Nephron progenitor cell (in vitro differentiated cells): ENCODE results near the gene MED23.

Source experiments
- DNase-seq: peaks from one replicate; pipeline ENCODE4 v3.0.0; 2021
- H3K27ac Mint-ChIP-seq: 2 replicates; pipeline ENCODE4 v1.8.0; 2021; ENCODE audit warnings: mild to moderate bottlenecking, moderate library complexity, mixed read lengths
- H3K27me3 Mint-ChIP-seq: 2 replicates; pipeline ENCODE4 v1.8.0; 2021; ENCODE audit warnings: mild to moderate bottlenecking, low read depth, mixed read lengths; ENCODE audit not compliant: poor library complexity
- H3K36me3 Mint-ChIP-seq: 2 replicates; pipeline ENCODE4 v1.8.0; 2021; ENCODE audit warnings: low read depth, mixed read lengths
- H3K4me1 Mint-ChIP-seq: 2 replicates; pipeline ENCODE4 v1.8.0; 2021; ENCODE audit warnings: mixed read lengths
- H3K4me3 Mint-ChIP-seq: 2 replicates; pipeline ENCODE4 v1.8.0; 2021; ENCODE audit warnings: mild to moderate bottlenecking, moderate library complexity, mixed read lengths
- H3K9me3 Mint-ChIP-seq: 2 replicates; pipeline ENCODE4 v1.8.0; 2021; ENCODE audit warnings: mild to moderate bottlenecking, moderate library complexity, mixed read lengths
- TF ChIP-seq, protein P1 (sequence below): fragments of 200-600 bp; sonication (generic); IDR thresholded peaks from 2 replicates; pipeline ENCODE4 v1.5.0; 2021; ENCODE audit warnings: antibody characterized with exemption

Gene MED23

DNA sequence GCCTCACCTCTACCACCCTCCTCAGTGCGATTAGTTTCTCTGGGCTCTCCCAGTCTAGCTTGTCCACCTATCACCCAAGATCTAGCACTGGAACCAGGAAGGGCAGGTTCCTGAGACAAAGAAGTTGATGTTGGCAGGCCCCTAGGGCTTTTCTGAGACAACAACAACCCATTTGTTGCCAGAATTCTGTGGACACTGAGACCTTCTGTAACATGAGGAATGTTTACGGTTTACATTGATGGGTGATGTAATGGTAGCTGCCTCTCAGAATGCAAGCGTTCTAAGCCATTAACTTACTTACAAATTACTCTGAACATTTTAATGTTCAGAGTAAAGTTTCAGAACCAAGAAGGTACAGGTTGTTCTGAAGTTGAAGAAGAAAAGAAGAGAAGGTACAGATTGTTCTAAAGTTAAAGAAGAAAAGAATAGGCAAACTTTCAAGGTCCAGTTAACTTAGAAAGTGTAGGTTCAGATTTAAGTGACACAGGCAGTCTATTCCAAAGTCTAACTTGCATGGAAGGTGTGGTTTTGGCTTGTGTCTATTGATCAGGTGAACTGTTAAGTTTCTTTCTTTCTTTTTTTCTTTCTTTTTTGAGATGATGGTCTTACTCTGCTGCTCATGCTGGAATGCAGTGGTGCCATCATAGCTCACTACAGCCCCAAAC lies 3.7 kb upstream of the MED23 start:
- peak overlapping the region; percentile 17 for H3K27ac Mint-ChIP-seq
- no peak overlapping the region for H3K4me3 Mint-ChIP-seq
- peaks cover 43% of the 10 kb centered on the region for H3K4me1 Mint-ChIP-seq
- DNase-seq, result no peak
- peaks cover 7% of the 10 kb centered on the region for H3K27me3 Mint-ChIP-seq
- TF ChIP-seq, protein P1, sequence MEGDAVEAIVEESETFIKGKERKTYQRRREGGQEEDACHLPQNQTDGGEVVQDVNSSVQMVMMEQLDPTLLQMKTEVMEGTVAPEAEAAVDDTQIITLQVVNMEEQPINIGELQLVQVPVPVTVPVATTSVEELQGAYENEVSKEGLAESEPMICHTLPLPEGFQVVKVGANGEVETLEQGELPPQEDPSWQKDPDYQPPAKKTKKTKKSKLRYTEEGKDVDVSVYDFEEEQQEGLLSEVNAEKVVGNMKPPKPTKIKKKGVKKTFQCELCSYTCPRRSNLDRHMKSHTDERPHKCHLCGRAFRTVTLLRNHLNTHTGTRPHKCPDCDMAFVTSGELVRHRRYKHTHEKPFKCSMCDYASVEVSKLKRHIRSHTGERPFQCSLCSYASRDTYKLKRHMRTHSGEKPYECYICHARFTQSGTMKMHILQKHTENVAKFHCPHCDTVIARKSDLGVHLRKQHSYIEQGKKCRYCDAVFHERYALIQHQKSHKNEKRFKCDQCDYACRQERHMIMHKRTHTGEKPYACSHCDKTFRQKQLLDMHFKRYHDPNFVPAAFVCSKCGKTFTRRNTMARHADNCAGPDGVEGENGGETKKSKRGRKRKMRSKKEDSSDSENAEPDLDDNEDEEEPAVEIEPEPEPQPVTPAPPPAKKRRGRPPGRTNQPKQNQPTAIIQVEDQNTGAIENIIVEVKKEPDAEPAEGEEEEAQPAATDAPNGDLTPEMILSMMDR, result no peak
- no peaks in the 10 kb centered on the region for H3K36me3 Mint-ChIP-seq
- no peaks in the 10 kb centered on the region for H3K9me3 Mint-ChIP-seq

DNA sequence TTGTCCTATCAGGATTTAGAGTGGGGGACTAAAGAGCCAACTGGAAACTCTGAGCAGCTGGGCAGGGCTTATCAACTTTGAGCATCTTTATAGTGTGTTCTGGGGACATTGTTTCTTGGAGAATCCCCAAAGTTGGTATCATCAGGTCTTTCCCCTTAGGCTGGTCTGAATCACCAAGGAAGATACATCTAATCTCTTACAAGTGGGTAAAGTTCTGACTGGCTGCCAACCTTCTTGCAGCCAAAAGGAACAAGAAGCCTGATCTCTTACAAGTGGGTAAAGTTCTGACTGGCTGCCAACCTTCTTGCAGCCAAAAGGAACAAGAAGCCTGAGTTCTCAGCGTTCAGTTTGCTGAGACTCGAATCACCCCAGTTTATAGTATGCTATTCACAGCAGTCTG lies 1.6 kb upstream of the MED23 start:
- TF ChIP-seq, protein P1, result no peak
- Mint-ChIP-seq H3K9me3 (no peaks in the 10 kb centered on the region), H3K27ac (no peak overlapping the region), H3K36me3 (no peaks in the 10 kb centered on the region), H3K4me3 (no peak overlapping the region), H3K27me3 (peaks cover 7% of the 10 kb centered on the region), H3K4me1 (peaks cover 32% of the 10 kb centered on the region)
- no peak for DNase-seq

DNA sequence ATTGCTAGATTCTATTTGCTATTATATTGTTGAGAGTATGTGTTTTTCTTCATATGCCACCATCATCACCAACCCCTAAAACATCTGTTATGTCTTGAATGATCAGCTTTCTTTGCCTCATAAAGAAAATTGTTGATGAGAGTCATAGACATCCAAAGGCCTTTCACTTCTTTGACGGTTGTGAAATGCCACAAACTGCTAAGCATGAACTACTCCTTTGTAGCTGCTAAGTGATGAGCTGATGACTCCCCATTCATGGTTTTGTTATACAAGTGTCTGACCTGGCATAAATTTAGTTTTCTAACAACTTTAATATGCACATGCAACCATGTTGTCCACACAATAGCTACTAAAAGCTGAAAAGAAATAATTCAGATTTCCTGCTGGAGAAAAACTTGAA lies 684 bp upstream of the MED23 start:
- Mint-ChIP-seq H3K27me3 (peaks cover 4% of the 10 kb centered on the region), H3K4me3 (peak overlapping the region; percentile 94), H3K27ac (no peak overlapping the region), H3K4me1 (peaks cover 32% of the 10 kb centered on the region), H3K36me3 (peaks cover 5% of the 10 kb centered on the region), H3K9me3 (no peaks in the 10 kb centered on the region)
- no peak for DNase-seq
- TF ChIP-seq, protein P1, result no peak

DNA sequence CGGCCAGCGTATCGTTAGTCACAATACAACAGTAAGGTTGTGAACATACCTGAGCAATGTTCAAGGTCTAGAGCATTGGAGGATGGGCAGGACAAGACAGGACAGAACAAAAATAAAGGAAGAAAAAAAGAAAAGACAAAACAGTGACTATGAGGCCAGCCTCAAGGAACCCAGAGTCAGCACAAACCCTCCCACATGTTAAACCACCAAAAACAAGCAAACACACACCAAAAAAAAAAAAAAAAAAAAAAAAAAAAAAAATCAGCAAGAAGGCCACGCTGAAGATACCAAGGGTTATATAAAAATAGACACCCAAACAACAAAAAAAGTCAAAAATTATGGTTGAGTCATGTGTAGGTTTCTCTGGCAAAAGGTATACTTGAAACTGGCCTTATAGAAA lies 12.8 kb downstream of the MED23 start:
- Mint-ChIP-seq H3K27me3 (peaks cover 2% of the 10 kb centered on the region), H3K4me3 (no peak overlapping the region), H3K27ac (peak overlapping the region; percentile 82), H3K9me3 (no peaks in the 10 kb centered on the region), H3K36me3 (peaks cover 29% of the 10 kb centered on the region), H3K4me1 (no peaks in the 10 kb centered on the region)
- TF ChIP-seq, protein P1, result no peak
- no peak for DNase-seq

DNA sequence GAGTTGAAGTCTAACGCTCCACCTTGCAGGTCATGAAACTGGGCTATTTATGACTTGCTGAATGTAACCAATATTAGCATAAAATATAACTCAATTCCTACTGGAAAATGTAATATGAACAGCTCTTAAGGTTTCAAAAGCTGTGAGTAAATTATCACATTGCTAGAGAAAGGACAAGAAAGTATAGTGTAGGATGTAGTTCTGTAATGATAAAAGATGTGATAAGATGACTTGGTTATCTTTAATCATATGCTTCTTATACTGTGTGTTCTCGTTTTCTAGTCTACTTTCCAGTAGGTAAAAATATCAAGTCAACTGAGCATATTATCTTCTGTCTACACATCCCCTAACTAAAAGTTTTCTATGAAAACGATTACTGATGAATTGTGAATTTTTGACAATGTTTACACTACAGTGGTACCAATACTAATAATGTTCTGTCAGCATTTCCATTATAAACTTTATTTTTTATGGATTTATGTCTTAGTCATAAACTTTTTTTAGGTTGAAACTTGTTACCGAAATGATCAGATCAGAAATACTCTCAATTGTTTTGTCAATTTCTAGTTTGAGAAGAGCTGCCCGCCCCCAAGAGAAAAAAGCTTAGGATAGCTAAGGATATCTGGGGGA lies 14.6 kb downstream of the MED23 start:
- no peaks in the 10 kb centered on the region for H3K9me3 Mint-ChIP-seq
- no peak for DNase-seq
- TF ChIP-seq, protein P1, result no peak
- peaks cover 26% of the 10 kb centered on the region for H3K36me3 Mint-ChIP-seq
- no peaks in the 10 kb centered on the region for H3K4me1 Mint-ChIP-seq
- H3K27me3 Mint-ChIP-seq, result peaks cover 2% of the 10 kb centered on the region
- no peak overlapping the region for H3K27ac Mint-ChIP-seq
- no peak overlapping the region for H3K4me3 Mint-ChIP-seq

DNA sequence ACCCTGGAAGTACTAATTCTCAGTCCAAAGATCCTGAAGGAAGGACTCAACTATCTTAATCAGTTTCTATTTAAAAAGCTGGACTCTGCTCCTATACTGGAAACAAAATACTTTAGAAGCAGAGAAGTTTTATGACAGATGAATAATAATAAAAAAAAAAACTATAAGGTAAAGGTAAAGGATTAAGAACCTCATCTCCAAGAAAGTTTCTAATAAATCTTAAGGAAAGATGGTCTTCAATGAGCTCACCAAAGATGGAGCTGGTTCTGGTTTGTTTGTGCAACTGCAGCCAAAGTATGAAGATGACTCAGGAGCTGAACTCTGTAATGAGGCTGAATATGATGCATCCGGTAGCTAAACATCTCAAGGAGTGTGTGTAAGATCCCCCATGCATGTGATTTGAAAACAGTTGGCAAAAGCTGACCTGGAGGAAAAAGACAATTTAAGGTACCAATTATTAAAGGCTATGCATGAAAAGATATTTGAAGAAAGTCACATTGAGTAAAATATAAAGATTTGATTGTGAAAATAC lies 25.2 kb downstream of the MED23 start:
- Mint-ChIP-seq H3K4me1 (no peaks in the 10 kb centered on the region), H3K36me3 (peaks cover 54% of the 10 kb centered on the region), H3K27ac (no peak overlapping the region), H3K27me3 (no peaks in the 10 kb centered on the region), H3K4me3 (no peak overlapping the region), H3K9me3 (no peaks in the 10 kb centered on the region)
- no peak for DNase-seq
- TF ChIP-seq, protein P1, result no peak
